22Rv1 (cell line): ENCODE data around the gene SORBS1.

ENCODE experiments used
- CTCF ChIP-seq: fragments of 450-650 bp; IDR thresholded peaks from 2 replicates; pipeline ENCODE4 v1.5.1; 2017; ENCODE audit warnings: mild to moderate bottlenecking
- ZFX ChIP-seq: fragments of 450-650 bp; IDR thresholded peaks from 2 replicates; pipeline ENCODE4 v1.6.1; 2017; ENCODE audit warnings: antibody characterized with exemption, borderline replicate concordance

GRCh38 chr10:95267251-95267650 lies 293.9 kb downstream of the SORBS1 start:
- TF ChIP-seq CTCF, result no peak
- no peak for TF ChIP-seq ZFX
